ENCODE measurements around the gene TRMT61A.
"Not testable (repeated sequence)": the region's sequence is repeated elsewhere in the genome, so short reads cannot be mapped to it uniquely, and the experiment has no call there.

Gene TRMT61A

GRCh38 chr14:103523575-103523954 is 5.4 kb upstream of the TRMT61A start:
- DNase-seq: no peak

GRCh38 chr14:103524002-103524935 is 4.7 kb upstream of the TRMT61A start:
- DNase-seq: no peak

DNA sequence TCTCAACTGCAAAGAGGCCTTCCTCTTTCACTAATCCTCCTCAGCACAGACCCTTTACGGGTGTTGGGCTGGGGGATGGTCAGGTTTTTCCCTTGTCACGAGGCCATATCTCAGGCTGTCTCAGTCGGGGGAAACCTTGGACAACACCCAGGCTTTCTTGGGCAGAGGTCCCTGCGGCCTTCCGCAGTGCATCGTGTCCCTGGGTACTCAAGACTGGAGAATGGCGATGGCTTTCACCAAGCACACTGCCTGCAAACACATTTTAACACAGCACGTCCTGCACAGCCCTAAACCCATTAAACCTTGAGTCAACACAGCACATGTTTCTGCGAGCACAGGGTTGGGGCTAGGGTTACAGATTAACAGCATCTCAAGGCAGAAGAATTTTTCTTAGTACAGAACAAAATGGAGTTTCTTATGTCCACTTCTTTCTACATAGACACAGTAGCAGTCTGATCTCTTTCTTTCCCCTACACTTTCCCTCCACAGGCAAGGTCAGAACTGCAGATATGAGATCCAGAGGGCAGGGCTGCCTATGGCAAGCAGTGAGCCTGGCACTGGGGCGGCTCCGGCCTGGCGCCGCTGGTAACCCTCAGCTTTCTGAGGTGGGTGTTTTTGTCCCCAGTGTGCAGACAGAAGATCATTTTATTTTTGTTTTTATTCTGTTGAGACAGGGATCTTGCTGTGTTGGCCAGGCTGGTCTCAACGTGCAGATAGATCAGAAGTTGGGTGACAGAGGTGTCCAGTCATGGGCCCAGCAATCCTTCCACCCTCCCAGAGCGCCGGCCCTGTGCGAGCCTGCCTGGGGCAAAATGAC is 3.4 kb upstream of the TRMT61A start:
- DNase-seq: not testable (repeated sequence)

DNA sequence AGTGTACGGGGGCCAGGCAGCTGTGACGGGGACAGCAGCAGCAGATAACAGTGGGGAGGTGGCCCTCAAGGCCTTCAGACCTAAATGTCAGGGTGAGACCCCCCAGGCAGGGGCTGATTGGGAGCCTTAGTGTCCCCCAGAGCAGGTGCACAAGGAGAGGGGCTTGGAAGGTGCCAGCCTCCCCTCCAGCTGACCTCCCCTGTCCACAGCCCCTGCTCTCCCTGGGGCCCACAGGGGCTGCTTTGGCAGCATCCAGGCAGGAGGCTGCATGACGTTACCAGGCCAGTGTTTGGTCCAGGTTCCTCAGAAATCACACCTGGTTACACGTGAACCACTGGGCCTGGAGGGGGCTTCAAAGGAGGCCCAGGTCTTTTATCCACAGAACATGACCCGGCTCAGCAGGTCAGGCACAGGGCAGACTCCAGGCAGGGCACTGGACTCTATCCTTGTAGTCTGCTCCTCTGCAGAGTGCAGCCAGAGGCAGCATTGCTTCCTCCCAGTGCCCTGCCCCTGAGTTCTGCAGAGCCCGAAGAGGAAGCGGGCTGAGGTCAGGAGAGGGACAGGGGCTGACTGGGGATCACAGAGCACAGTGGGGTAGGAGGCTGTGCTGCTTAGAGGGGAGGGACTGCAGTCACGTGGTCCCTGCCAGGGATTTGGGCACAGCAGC is 2.6 kb upstream of the TRMT61A start:
- DNase-seq: no peak

GRCh38 chr14:103526914-103527248 is 2.1 kb upstream of the TRMT61A start:
- DNase-seq: no peak

DNA sequence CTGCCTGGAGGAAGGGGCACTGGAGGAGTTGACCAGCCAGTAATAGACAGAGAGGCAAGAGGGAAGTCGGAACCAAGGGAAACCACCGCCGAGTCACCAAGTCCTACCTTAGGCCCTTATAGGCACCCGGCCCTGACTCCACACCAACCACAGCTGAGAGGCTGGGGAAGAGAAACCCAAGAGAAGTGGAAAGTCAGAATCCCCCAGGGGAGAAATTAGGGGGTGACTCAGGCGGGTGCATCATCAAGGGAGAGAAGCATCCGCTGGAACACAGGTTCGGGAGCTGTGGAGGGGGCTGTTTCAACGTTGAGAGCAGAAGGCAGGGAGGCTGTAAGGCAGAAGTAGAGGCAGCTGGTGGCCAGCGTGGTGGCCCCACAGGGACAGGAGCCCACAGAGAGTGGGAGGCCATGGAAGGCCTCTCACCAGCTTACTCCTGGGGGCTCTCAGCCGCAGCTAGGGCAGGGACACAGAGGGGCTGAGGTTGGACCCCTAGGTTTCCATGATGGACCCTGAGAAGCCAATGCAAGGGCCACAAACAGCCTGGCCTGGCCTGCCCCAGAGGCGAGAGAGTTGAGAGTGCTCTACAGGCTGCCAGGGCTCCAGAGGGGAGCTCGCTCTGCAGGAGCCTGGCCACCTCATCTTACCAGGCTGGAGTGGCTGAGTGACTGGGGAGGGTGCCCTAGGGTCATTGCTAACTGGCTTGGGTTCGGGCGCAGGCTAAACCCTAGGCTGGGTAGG is 1.4 kb upstream of the TRMT61A start:
- DNase-seq: peak; percentile 66

DNA sequence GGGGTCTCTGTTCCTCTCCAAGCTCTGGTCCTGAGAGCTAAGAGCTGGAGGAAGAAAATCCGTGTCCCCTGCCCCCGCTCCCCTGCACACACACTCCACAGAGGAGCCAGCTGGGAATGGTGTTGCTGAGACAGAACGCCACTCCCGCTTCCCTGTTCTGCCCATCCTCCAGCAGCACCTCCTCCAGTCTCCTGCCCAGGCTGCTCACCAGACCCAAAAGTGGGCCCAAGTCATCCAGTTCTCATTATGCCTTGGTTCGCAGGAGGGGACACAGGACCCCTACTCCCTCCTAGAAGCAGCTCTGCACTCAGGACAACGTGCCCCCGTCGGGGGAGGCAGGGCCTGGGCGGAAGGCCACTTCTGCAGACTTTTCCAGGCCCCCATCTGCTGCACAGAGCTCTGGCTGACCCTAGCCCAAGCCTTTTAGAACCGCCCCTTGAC is 830 bp upstream of the TRMT61A start:
- peak; percentile 33 for DNase-seq

DNA sequence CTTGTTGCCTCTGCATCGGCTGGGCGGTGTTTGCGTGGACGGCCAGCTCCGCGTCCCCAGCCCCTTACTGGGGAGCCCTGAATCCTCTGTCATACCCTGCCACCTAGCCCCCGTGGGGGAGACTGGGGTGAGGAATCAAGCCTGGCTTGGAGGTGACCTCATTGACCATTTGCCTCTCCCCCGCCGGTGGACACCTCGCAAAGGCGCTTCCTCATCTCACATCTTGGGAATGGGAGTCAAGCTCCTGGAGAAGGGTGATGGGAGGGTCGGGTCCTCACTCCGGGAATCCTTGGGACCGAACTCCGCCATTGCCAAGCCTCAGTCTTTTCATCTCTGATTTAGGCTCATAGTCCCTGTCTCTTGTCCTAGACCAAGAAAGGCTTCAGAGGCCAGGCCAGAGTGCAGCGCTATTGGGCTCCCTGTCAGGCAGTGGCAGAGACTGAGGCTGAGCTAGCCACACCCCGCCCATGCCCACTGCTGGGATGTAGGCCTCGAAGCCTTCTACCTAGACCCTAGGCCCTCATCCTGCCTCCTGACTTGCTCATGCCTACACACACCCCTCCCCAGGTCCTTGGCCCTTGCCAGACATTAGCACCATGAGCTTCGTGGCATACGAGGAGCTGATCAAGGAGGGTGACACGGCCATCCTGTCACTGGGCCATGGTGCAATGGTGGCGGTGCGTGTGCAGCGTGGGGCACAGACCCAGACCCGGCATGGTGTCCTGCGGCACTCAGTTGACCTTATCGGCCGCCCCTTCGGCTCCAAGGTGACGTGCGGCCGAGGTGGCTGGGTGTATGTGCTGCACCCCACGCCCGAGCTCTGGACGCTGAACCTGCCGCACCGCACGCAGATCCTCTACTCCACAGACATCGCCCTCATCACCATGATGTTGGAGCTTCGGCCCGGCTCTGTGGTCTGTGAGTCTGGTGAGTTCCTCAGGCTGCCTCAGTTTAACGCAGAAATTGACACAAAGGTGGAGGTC is 678 bp downstream of the TRMT61A start:
- DNase-seq: no peak

GRCh38 chr14:103530390-103530789 is 1.4 kb downstream of the TRMT61A start:
- no peak for DNase-seq

DNA sequence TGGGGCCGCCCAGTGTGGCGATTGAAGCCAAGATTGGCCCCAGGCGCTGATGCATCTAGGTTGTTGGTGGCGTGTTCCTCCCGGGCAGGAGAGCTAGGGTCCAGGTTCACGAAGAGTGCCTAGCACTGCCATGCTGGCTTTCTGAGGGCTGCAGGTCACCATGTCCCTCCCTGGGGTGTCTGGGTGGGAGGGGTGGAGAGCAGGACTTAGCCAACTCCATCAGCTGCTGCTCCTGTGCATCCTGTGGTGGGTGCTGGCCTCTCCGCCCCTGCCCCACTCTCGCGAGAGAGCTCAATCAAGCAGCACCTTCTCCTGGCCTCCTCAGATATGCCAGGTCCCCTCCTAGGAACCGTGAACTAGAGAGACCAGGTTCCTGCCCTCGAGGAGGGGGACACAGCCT is 1.8 kb downstream of the TRMT61A start:
- DNase-seq: no peak

GRCh38 chr14:103531421-103532215 is 2.6 kb downstream of the TRMT61A start:
- DNase-seq: no peak

- DNase-seq: no peak
Measured at GRCh38 chr14:103532216-103533136, 3.5 kb downstream of the TRMT61A start.

- DNase-seq: no peak
Measured at GRCh38 chr14:103533137-103533998, 4.4 kb downstream of the TRMT61A start.

DNA sequence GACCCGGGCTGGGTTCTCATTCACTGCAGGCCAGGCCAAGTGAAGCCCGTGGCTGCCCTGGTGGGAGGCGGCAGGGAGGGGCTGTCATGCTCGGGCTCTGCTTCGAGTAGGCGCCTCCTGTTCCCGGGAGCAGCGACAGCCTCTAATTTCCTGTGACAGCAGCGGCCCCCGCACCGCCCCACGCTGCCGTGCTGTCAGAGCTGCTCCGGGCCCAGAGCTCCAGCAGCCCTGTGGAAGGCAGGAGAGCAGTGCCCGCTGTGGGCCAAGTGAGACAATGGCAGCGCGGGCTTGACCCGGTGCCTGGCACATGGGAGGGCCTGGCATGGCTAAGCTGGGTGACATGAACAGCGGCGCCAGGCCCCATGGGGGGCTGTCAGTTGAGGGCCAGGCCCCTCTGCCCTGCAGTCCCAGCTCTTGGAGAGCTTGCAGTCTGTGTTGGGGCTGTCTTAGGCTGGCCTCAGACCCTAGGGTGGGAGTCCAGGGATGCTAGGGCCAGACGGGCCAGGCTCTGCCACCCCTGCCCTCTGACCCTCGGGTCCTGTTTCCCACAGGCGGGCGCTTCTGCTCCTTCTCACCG is 5.1 kb downstream of the TRMT61A start:
- no peak for DNase-seq

DNA sequence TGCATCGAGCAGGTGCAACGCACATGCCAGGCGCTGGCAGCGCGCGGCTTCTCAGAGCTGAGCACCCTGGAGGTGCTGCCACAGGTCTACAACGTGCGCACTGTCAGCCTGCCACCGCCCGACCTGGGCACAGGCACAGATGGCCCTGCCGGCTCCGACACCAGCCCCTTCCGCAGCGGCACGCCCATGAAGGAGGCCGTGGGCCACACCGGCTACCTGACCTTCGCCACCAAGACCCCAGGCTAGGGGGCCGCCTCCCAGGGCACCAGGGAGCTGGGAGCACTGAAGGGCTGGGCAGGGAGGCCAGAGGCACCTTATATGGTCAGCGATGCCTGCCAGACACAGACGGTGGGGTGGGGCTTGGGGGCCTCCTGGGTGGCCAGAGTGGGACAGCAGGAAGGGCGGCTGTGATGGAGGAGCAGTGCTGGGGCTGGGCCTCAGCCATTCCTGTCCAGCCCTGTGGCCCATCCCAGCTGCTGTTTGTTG is 5.6 kb downstream of the TRMT61A start:
- no peak for DNase-seq

GRCh38 chr14:103535081-103535890 is 6.3 kb downstream of the TRMT61A start:
- DNase-seq: no peak

Measured in fibroblast of upper back skin (primary cell).